HG02610 (cell line): Measurements from ENCODE around the gene PHTF1.

Experiments
- ATAC-seq: cut with Tn5 transposase; IDR thresholded peaks from one replicate; pipeline ENCODE4 v1.9.1; 2021; ENCODE audit warnings: mild to moderate bottlenecking, moderate library complexity; ENCODE audit not compliant: unreplicated experiment

Gene PHTF1

DNA sequence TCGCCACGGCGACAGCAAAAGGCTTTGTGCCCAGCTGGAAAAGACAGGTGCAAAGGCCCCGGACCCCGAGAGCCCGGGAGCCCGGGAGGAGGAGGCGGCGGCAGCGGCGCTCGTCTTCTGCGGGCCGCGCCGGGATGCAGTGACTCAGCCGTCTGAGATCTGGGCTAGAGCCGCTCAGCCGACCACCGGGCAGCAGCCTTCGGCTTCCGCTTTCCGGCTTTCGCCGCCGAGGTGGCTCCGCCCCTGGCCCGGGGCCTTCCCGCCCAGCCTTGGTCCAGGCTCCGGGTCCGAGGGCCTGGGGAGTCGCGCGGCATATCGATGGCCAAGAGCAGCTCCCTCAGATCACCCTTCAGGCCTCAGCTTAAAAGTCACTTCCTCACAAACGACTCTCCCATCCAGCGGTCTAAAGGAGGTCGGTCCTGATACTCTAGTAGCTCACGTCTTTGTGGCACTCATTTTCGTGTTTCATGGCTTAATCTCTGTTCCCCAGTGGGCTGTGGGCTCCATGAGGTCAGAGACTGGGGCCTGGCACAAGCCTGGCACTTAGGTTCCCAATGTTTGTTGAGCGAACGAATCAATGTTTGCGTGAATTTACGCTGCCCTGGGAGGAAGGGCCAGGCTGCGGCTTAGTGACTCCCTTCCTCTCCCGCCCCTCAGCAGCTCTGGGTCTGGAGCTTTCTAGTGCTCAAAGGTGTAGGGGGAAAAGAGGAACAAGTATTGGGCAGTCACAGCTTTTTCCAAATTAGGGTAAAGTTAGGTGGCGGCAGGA, at the start of gene PHTF1:
PHTF1 (minus strand) TSS at position 154 of the 769 bp plus-strand sequence. CDS start 783 bp downstream, outside the sequence.
- peak; percentile 87 for ATAC-seq

DNA sequence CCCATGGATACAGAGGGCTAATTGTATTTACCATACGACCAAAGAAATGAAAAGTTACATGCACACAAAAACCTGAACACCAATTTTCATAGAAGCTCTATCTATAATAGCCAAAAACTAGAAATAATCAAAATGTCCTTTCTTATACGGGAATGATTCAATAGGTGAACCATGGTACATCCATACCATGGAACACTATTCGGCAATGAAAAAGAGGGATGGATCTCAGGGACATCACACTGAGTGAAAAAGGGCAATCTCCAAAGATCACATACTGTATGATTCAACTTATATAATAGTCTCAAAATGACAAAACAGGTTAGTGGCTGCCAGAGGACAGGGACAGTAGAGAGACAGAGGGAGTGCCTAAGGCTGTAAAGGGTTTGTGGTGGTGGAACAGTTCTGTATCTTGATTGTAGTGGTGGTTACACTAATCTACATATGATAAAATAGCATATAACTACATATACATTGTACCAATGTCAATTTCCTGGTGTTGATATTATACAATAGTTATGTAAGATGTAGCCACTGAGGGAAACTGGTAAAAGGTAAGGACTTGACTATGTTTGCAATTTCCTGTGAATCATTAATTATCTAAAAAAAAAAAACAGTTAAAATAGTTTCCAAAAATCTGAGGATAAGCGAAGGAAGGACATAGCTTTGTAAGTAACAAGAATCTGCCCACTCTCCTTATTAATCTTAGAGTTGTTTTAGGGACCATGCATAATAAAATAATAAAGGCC, 49.3 kb upstream of the PHTF1 start:
- no peak for ATAC-seq

DNA sequence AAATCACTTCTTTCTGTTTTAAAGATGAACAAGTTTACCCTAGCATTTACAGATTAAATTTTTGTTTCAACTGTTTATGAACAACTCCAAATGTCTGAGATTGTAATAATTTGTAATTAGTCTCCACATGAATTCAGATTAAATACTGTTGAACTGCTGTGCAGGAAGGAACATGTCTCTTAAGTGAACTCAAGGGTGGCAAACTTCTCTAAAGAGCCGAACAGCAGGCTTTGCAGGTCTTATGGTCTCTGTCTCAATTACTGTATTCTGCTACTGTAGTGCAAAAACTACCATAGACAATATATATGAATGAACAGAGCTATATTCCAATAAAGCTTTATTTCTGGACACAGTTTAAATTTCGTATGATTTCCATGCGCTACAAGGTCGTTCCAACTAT, 46.4 kb upstream of the PHTF1 start:
- no peak for ATAC-seq

DNA sequence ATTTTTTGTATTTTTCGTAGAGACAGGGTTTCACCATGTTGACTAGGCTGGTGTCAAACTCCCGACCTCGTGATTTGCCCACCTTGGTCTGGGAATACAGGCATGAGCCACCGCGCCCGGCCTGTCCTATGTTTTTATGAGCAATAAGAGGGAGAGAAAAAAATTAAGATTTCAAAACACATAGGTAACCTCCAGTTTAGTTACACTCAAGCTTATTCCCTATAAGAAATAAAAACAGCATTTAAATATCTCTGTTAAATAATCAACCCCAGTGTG, 45.9 kb upstream of the PHTF1 start:
- no peak for ATAC-seq

DNA sequence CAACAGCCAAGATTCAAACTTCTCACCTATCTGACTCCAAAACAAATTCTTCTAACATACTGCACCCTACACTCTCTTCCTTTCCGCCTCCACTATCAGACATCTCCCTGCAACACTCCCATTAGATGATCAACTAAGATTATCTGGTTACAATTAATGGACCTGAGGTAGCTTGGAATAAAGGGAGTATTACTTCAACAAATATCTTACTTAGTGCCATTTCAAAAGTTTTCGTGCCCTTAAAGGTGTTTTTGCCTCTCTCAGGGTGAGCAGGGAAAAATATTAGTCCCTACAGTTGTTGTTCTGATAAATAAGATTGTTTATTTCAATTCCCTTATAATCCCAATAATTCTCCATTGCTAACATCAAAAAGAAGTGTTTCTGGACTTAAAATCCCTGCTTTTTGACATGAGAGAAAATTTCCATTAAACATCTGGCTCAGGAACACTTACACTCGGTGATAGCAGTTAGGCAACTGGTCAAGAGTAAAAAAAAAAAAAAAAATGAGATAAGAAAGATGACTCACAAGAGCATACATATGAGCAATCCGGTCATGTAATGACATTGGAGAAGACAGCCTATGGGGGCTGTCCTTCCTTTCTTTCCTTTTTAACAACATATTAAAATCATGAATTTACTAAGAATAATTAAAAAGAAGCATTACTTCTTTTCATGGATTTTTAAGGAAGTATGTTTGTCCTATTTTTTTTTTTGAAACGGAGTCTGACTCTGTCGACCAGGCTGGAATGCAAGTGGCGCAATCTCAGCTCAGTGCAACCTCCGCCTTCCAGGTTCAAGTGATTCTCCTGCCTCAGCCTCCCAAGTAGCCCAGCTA, 45.4 kb upstream of the PHTF1 start:
- ATAC-seq, result no peak

DNA sequence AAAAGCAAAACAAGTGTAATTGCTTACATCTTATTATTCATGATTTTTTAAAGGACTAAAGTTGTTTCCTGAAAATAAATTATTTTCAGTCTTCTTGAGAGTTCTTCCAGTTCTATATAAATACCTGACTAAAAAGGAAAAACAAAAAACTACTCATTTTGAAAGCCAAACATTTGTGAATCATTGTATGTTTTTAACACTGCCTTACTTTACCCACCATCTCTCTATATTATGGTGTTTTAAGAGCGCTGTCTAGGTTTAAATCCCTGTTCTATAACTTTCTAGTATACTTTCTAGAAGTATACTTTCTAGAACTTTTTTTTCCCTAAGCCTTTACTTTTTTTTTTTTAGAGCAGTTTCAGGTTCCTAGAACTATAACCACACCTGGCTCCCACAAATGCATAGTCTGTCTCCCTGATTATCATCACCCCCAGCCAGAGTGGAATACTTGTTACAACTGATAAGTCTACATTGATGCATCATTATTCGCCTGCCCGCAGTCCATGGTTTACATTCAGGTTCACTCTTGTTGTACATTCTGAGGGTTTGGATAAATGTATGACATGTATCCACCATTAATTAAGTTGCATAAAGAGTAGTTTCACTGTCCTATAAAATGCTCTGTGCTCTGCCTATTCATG, 43.2 kb upstream of the PHTF1 start:
- ATAC-seq, result no peak

DNA sequence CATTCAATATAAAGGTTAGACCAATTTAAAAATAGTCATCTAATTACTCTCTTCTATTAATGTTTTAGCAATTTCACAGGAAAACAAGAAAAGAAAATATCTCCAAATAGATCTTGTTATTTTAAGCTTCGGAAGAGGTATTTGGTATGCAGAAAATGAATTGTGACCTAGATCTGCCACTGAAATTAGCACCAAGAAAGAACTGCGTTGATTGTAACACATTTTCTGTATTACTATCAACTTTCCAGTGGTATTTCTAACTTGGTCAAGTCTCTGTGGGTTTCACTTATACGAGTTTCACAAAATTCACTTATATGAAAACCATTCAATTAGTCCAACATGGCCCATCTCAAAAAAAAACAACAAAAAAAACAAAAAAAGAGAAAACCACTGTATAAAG, 41.2 kb upstream of the PHTF1 start:
- ATAC-seq, result no peak

DNA sequence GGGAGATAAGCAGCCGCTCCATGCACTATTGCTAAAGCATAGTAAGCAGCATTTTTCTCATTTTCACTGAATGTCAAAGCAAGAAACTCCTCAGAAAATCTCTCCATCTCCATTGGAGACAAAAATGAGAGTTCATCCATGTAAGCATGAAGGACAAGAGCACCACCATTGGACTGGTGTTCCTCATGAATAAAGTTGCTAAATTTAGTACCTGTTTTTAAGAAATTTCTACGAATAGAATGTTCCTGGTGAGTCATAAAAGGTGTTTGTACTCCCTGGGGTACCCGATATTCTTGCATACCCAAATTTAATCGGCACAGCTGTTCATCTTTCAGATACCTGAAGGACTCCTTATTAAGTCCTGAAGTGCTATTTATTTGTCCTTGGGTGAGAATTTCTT, 38.2 kb upstream of the PHTF1 start:
- no peak for ATAC-seq

DNA sequence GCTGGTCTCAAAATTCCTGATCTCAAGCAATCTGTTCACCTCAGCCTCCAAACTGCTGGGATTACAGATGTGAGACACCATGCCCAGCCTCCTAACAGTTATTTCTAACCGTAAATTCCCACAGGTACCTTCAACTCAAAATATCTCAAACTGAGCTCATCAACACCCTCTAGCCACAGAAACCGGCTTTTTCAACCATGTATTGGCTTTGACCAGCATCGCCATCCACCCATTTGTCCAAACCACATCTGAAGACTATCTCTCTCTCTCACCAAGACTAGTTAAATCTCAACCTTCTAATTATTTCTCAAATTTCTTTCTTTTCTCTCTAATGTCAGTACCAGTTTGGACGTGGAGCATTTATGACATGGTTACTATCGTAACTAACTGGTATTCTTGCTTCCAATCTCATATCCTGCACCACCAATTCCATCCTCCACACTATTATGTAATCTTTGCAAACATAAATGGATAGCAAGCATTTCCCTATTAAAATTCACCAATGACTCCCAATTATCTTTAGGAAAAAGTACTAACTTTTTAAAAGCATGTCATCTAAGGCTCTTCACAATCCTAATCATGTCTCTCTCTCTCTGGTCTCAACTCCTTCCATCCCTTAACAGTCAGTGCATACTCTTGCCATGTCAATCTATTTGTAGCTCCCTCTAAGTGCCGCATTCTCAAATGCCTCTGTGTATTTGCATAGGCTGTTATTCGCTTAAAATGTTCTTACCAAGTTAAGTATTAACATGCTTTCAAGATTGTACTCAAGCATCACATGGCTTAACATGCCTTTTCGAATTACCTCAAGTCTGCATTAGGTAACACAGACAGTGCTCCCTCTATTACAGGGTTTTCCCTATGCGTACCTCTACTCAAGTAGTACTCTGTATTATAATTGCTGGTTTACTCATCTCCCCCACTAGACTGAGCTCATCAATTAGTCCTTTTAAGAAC, 34.9 kb upstream of the PHTF1 start:
- ATAC-seq, result peak; percentile 47

DNA sequence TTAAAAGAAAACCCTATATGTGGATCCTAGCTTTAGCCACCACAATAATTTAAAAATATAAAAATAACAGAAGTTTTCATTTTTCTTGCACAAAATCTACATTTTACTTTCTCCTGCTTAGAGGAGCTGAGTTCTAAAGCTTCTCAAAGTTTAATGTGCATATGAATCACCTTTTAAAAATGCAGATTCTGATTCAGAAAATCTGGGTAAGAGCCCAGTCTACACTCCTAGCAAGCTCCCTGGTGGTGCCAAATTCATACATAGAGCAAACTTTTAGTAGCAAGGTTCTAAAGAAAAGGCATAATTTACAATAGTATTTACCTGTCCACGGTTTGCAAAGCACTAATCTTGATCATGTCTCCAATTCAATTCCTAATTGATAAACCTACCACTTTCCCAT, 33.7 kb upstream of the PHTF1 start:
- no peak for ATAC-seq

DNA sequence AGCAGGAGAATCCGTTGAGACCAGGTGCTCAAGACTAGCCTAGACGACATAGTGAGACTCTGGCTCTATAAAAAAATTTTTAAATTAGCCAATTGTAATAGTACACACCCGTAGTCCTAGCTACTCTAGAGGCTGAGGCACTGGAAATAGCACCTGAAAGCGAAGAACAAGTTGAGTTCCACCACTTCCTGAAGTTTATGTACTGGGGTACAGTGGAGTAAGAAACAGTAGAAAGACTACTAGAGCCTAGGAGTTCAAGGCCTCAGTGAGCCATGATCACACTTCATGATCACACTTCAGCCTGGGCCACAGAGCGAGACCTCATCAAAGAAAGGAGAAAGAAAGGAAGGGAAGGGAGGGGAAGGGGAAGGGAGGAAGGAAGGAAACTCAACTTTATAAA, 33.2 kb upstream of the PHTF1 start:
- ATAC-seq, result peak; percentile 41

DNA sequence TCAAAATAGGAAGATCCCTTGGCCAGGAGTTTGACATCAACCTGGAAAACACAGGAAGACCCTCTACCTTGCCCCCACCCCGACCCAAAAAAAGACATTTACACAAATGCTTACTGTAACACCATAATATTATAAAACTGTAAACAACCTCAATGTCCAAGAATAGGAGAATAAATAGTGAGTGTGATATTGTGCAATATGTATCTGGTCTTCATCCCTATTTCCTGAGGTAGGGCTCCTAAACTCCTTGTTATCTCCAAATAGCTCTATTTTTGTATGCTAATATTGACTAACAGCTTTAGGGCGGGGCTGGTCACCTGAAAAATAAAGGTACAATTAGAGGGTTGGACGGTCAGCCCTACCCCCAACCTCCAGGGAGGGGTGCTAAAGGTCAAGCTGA, 29.5 kb upstream of the PHTF1 start:
- ATAC-seq, result no peak

DNA sequence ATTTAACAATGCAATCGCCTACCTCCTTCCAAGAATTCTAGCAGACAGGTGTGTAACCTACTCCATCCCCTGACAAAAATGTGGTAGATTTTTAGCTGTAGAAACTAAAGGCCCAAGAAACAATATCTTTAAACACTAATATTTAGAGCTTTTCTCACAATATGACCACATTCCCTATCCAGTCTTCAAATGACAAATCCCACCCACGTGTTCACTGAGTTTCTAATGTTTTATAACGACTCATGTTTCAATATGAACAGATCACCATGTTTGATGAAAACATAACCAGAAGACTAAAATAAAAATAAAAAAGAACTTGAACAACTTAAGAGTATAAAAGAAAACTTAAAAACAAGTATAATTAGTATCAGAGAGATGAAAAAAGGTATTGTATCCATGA, 28.4 kb upstream of the PHTF1 start:
- ATAC-seq, result no peak

DNA sequence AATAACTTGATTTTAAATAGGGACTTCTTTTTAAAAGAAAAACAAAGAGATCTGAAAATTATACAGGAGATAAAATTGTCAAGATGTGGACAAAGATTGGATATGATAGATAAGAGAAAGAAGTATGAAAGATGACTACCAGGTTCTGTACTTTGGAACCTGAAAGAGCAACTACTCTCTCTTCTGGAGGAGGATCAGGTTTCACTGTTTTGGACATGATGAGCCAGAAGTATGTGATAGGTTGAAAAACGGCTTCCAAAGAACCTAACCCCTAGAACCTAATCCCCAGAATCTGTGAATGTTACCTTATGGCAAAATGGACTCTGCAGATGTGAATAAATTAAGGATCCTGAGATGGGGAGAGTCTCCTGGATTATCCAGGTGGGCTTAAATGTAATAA, 26.8 kb upstream of the PHTF1 start:
- no peak for ATAC-seq

DNA sequence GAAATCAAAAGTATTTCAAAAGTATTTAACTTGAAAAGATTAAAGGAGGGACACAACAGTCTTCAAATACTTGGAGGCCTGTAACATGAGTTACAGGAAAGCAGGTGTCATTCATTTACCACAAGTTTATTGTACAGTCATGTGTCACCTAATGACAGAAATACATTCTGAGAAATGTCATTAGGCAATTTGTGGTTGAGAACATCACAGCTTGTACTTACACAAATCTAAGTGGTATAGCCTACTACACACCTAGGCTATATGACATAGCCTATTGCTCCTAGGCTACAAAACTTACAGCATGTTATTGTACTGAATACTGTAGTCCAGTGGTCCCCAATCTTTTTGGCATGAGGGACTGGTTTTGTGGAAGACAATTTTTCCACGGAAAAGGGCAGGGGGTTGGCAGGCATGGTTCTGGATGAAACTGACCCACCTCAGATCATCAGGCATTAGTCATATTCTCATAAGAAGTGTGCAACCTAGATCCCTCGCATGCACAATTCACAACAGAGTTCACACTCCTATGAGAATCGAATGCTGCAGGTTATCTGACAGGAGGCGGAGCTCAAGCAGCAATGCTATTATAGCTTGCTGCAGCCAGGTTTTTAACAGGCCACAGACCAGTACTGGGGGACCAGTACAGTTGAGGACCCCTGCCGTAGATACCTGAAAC, 25.0 kb upstream of the PHTF1 start:
- peak; percentile 79 for ATAC-seq

DNA sequence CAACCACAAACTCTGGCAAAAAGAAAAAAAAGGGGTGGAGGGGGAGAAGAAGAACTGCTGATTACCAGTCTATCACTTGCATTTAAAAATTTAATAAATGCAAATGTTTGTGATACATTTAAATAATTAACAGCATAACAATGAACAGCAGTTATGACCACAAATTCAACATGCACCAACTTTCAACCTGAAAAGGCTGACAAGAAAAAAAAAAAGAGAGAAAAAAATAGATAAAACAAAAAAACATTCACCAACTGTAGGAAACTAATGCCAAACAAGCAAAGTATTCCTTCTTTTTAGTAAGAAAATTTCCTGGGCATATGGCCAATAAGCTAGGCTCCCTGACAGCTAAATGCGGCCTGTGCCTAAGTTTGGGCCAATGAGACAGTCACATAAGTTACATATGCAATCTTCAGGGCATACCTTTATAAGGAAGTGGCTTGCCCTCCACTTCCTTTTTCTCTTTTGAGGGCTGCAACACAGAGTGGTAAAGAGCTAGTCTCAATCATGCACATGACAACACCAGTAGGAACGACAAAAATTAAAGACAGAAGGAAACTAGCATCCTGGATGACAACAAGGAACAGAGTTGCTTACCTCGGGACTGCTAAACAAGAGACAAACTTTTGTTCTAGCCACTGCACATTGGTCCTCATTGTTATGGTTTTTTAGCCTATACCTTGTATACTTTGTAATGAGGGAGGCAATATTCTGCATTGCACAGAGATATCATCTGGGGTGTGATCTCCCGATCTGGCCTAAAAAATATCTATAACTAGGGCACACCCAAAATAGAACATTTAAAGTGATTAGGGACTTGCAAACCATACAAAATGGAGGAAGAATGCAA, 24.2 kb upstream of the PHTF1 start:
- ATAC-seq, result peak; percentile 65

DNA sequence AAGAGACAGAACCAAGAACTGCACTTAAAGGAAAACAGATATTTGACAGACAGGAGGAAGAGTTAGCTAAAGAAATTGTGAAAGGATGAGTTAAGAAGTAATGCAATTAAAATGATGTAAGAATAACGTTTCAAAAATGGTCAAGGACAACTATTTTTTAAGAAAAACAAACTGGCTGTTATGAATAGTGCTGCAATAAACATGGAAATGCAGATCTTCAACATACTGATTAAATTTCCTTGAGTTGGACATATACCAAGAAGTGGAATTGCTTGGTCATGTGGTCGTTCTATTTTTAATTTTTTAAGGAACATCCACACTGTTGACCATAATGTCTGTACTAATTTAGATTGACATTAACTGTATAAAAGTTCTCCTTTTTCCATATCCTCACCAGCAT, 23.1 kb upstream of the PHTF1 start:
- no peak for ATAC-seq

DNA sequence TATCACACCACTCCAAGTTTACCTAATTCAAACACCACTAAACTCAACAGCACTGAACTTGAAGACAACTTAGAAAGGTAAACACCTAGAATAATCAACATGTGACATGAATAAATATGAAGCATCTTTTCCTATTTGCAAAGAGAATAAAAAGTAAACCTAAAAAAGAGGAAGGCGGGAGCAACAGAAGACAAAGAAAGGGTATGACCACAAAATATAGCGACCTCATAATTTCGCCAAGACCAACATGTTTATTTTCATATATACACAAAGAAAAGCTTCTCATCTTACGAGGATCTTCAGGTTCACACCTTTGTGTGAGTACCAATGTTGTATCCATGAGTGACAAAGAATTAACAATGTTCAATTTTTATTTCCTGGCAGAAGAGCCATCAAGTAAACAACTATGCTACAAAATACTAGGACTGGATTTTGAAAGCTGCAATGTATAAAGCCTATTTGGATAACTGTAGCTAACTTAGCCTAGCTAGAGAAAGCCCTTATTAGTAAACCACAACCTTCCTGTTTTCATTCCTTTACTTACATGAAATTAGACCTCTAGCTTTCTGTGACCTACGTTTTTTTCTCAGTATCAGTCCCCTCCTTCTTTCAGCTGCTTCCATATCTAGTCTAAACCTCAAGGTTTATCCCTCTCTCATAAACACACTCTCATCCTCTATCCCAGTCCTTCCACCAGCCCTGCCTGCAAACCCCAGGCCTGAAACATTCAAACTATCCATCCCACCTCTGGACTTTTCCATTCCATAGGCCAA, 21.3 kb upstream of the PHTF1 start:
- ATAC-seq, result peak; percentile 42
